Epithelial cell of prostate (primary cell): ENCODE data around the gene UBE2E2.
"Not testable (repeated sequence)": the region's sequence is repeated elsewhere in the genome, so short reads cannot be mapped to it uniquely, and the experiment has no call there.

ENCODE experiments used
- DNase-seq: peaks from one replicate; pipeline ENCODE4 v3.0.0-alpha.2; 2011; ENCODE audit warnings: low read depth, low spot score
- H3K27ac ChIP-seq: fragments of 450-650 bp; 2 replicates; pipeline ENCODE4 v1.5.1; 2017; ENCODE audit warnings: mild to moderate bottlenecking

The UBE2E2 gene

DNA sequence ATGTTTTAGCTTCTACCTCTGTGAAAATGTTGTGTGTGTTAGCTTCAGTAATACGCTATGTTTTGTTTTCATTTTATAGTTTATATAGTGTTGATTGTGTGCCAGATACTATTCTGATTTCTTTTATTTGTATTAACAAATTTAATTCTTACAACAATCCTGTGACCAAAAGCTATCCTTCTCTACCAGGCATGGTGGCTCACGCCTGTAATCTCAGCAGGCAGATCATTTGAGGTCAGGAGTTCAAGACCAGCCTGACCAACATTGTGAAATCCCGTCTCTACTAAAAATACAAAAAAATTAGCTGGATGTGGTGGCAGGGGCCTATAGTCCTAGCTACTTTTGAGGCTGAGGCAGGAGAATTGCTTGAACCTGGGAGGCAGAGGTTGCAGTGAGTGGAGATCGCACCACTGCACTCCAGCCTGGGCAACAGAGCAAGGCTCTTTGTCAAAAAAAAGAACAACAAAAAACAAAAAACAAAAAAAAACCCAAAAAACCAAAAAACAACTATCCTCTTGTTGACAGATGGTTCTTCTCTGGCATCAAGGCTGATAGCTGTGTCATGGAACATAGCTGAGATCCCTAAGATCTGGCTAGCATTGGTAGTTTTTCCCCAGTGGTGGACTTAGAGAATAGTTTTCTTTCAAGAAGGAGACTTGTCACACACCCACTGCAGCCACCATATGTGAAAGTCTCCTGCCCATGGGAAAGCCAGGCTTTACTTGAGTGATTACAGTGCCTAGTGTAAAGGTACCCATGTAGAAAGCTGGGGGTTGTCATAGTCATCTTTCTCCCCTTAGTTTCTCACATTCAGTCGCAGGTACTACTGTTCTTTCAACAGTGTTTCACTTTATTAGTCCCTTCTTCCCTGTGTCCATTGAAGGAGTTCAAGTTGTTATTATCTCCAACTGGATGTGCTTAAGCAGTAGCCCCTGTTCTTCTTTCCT is 116.5 kb downstream of the UBE2E2 start:
- DNase-seq = no peak
- H3K27ac ChIP-seq = no peak overlapping the region

GRCh38 chr3:23320586-23321570 is 117.8 kb downstream of the UBE2E2 start:
- H3K27ac ChIP-seq = no peak overlapping the region
- no peak for DNase-seq

GRCh38 chr3:23324745-23325144 is 121.6 kb downstream of the UBE2E2 start:
- peak overlapping the region; percentile 23 for H3K27ac ChIP-seq
- DNase-seq = no peak

GRCh38 chr3:23325466-23326065 is 122.4 kb downstream of the UBE2E2 start:
- no peak for DNase-seq
- H3K27ac ChIP-seq = peak overlapping the region; percentile 23

DNA sequence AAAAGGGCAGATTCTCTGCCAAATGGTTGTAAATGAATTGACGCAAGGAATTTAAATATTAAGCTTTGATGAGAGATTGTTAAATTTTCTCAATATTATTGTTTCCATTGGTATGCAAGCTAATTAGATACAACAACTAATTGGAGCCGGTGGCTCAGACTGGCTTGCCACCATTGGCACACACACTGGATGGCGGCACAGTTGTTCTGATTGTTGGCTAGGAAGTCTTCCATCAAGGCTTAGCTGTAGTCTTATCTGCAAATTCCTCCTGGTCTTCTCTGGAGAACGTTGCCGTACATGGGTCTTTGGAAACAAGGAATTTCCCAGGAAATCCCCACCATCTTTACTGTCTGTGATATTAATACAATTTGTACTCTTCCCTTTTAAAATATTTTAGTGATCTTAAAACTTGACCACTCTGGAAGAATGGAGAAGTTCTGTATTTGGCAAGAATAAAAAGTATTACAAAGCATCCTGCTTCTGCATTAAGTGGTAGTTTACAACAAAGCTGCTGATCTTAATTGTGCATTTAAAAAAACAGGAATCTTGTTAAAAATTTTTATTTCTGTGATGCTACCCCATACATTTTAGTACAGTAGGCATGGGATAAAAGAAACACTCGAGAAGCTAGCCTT is 126.5 kb downstream of the UBE2E2 start:
- no peak overlapping the region for H3K27ac ChIP-seq
- DNase-seq = no peak

DNA sequence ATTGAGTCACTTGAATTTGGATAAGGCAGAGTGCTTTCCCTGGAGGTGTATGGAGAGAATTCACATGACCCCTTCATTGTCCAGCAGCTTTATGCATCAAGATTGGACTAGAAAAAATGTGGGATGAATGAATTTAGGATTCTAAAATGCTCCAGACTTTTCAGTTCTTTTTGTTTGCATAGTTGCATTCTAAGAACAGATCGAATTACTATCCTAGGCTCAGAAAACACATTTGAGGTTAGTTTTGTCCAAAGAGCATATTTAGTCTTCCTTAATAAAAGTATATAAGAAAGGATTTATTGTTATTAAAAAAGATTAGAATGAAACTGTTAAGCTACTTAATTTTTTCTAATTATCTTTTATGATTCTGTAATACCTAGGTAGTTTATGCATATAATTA is 127.4 kb downstream of the UBE2E2 start:
- no peak overlapping the region for H3K27ac ChIP-seq
- DNase-seq = no peak

- DNase-seq = no peak
- H3K27ac ChIP-seq = no peak overlapping the region
Observed at GRCh38 chr3:23331141-23331935, 128.2 kb downstream of the UBE2E2 start.

DNA sequence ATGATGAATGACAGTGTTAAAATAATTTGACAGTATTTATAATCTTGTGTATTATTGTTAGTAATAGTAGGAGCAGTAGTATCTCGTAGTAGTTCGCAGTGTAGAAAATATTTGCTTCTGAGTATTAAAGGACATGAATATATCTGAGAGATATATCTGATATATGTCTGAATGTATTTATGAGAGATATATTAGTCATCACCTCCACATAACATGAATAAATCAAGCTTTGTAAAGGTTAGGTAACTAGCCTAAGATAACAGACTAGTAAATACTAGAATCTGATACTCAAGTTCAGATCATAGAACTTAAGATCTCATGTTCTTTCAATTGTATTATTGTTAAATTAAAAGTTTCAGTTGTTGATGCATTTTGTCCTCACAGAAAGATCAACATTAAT is 130.5 kb downstream of the UBE2E2 start:
- no peak for DNase-seq
- H3K27ac ChIP-seq = no peak overlapping the region

DNA sequence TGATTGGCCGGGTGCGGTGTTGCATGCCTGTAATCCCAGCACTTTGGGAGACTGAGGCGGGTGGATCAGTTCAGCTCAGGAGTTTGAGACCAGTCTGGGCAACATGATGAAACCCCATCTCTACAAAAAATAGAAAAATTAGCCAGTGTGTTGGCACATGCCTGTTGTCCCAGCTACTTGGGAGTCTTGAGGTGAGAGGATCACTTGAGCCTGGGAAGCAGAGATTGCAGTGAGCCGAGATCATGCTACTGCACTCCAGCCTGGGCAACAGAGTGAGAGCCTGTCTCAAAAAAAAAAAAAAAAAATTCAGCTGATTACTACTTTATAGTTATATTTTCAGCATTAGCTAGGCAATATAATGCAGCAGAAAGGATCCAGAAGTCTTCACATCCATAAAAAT is 133.7 kb downstream of the UBE2E2 start:
- not testable (repeated sequence) for DNase-seq

DNA sequence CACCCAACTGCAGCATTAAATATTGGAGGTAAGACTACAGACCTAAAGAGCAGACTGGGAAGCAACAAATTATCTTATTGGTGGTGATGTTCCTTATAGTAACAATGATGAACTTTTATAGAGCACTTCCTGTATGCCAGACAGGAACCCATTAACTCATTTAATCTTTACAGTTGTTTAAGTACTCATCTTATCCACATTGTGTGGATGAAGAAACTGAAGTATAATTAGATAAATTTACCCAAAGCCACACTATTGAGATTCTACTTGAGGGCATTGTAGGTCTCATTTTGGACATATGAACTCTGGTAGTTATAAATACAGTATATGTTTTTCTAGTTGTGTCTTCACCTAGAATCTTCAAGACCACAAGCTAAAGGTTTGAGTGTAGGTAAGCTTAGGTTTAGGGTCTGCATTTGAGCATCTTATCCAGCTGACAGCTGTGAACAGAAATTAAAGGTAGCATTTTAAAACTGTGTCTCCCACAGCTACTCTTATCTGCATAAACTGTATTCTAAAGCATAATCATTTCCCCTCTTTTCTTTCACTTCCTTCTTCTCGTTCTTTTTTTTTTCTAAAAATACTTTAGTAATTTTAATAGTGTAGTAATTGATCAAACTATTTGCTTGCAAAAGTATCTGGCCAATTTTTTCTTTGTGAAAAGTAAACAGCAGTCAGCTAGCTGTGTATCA is 138.2 kb downstream of the UBE2E2 start:
- DNase-seq = no peak

More for the DNA sequence above, 133.7 kb downstream of the UBE2E2 start:
- not testable (repeated sequence) for H3K27ac ChIP-seq

GRCh38 chr3:23342343-23342742 is 139.2 kb downstream of the UBE2E2 start:
- no peak overlapping the region for H3K27ac ChIP-seq
- DNase-seq = no peak

More for the DNA sequence above, 138.2 kb downstream of the UBE2E2 start:
- H3K27ac ChIP-seq = no peak overlapping the region

GRCh38 chr3:23343509-23343908 is 140.4 kb downstream of the UBE2E2 start:
- DNase-seq = no peak
- no peak overlapping the region for H3K27ac ChIP-seq

DNA sequence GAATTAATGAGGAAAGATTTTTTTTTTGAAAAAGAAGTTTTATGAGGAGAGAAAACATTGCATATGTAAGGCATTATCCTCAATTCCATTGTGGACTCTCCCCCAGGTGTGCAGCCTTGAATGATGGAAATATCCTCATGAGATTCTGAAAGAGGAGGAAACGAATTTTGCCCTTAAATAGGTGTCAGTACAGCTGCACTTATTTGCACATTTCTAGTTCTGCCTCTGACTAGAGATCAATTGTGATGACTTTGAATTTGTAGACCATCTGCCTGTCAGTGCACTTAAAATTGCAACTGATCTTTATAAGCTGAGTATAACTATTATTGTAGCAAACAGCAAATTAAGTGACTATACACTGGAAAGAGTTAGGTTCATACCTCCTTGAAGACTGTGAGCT is 141.8 kb downstream of the UBE2E2 start:
- no peak for DNase-seq

DNA sequence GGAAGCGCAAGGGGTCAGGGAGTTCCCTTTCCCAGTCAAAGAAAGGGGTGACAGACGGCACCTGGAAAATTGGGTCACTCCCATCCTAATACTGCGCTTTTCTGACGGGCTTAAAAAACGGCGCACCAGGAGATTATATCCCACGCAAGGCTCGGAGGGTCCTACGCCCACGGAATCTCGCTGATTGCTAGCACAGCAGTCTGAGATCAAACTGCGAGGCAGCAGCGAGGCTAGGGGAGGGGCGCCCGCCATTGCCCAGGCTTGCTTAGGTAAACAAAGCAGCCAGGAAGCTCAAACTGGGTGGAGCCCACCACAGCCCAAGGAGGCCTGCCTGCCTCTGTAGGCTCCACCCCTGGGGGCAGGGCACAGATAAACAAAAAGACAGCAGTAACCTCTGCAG is 146.3 kb downstream of the UBE2E2 start:
- not testable (repeated sequence) for DNase-seq

More for the DNA sequence above, 141.8 kb downstream of the UBE2E2 start:
- H3K27ac ChIP-seq = no peak overlapping the region

GRCh38 chr3:23356169-23356568 is 153.0 kb downstream of the UBE2E2 start:
- H3K27ac ChIP-seq = no peak overlapping the region
- no peak for DNase-seq

More for the DNA sequence above, 146.3 kb downstream of the UBE2E2 start:
- H3K27ac ChIP-seq = not testable (repeated sequence)

- H3K27ac ChIP-seq = no peak overlapping the region
- no peak for DNase-seq
Observed at GRCh38 chr3:23356923-23357322, 153.8 kb downstream of the UBE2E2 start.

DNA sequence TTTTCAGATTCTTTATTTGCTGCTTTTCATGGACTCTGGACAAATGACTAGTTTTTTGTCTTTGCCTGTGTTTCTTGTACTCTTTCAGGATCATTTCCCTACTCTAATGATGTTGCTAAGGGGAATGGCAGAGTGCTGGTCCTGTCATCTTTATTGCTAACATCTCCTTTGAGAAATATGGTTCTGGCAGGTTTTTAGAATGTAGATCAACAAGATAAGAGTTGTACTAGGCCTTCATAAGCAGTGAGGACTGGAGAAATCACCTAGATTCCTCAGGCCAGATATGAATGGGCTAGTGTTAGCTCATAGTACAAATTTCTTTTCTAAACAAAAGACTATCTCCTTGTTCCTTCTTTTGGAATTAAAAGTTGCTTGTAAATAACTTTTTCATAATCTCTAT is 156.0 kb downstream of the UBE2E2 start:
- H3K27ac ChIP-seq = no peak overlapping the region

DNA sequence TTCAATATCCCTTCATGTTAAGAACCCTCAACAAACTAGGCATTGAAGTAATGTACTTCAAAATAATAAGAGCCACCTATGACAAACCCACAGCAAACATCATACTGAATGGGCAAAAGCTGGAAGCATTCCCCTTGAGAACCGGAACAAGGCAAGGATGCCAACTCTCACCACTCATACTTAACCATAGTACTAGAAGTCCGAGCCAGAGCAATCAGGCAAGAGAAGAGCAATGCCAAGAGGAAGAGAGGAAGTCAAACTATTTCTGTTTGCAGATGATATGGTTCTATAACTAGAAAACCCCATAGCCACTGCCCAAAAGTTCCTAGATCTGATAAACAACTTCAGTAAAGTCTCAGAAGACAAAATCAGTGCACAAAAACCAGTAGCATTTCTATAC is 161.9 kb downstream of the UBE2E2 start:
- DNase-seq = no peak
- no peak overlapping the region for H3K27ac ChIP-seq

More for the DNA sequence above, 156.0 kb downstream of the UBE2E2 start:
- DNase-seq = no peak
